A673 (cell line): ENCODE data around the gene ATP2B2. TPM values are rescaled to one million over a fixed set of nuclear protein-coding genes. Genes with fewer than 3 reads are reported as not detected.

ENCODE experiments used
- BruUV-seq: library from RNA; stranded (reverse); fragments of 400-500 nt; replicated peaks from 2 replicates; lab custom pipeline; 2021; lab: Mats Ljungman, UMichigan
- CTCF ChIA-PET: fragments of 300-600 bp; sonication (Branson Sonifier 250); formaldehyde crosslinking; loops from one replicate; lab custom pipeline; 2022; ENCODE audit warnings: antibody characterized with exemption; lab: Charles Lee
- POLR2A ChIA-PET: fragments of 300-600 bp; sonication (Branson Sonifier 250); formaldehyde crosslinking; loops from one replicate; lab custom pipeline; 2022; ENCODE audit warnings: antibody characterized with exemption; ENCODE audit not compliant: low non-redundant PET; lab: Charles Lee
- DNase-seq: peaks from one replicate; pipeline ENCODE4 v3.0.0-alpha.2; 2015; ENCODE audit warnings: low spot score
- H3K27ac ChIP-seq: fragments of 200-600 bp; sonication (generic); 2 replicates; pipeline ENCODE4 v1.5.1; 2016; ENCODE audit warnings: mixed run types, low read depth, mild to moderate bottlenecking, mixed read lengths, antibody characterized with exemption, low read length; ENCODE audit not compliant: poor library complexity, severe bottlenecking
- H3K27me3 ChIP-seq: fragments of 200-600 bp; sonication (generic); replicated peaks from 2 replicates; pipeline ENCODE4 v1.6.1; 2017; ENCODE audit warnings: mixed run types, low read depth, mild to moderate bottlenecking, mixed read lengths, antibody characterized with exemption, low read length; ENCODE audit not compliant: insufficient read depth, poor library complexity
- H3K36me3 ChIP-seq: fragments of 200-600 bp; sonication (generic); 2 replicates; pipeline ENCODE4 v1.6.1; 2016; ENCODE audit warnings: mixed run types, mild to moderate bottlenecking, mixed read lengths, antibody characterized with exemption, low read length; ENCODE audit not compliant: insufficient read depth, poor library complexity, severe bottlenecking
- H3K4me1 ChIP-seq: fragments of 200-600 bp; sonication (generic); 2 replicates; pipeline ENCODE4 v1.6.1; 2017; ENCODE audit warnings: mixed run types, mild to moderate bottlenecking, mixed read lengths, antibody characterized with exemption, low read length; ENCODE audit not compliant: insufficient read depth, poor library complexity, severe bottlenecking
- H3K4me3 ChIP-seq: fragments of 200-600 bp; sonication (generic); 2 replicates; pipeline ENCODE4 v1.5.1; 2016; ENCODE audit warnings: low read depth, mixed run types, mild to moderate bottlenecking, mixed read lengths, low read length; ENCODE audit not compliant: poor library complexity, severe bottlenecking
- H3K9me3 ChIP-seq: fragments of 200-600 bp; sonication (generic); 2 replicates; pipeline ENCODE4 v1.6.1; 2016; ENCODE audit warnings: mixed run types, low read depth, mild to moderate bottlenecking, mixed read lengths, antibody characterized with exemption, low read length; ENCODE audit not compliant: poor library complexity, severe bottlenecking
- CTCF ChIP-seq: fragments of 300-800, 200-600 bp; sonication (generic); conservative IDR thresholded peaks from 2 replicates; pipeline ENCODE4 v1.5.1; 2017; ENCODE audit warnings: low read depth, mild to moderate bottlenecking, antibody characterized with exemption, low read length, moderate library complexity, mixed read lengths
- EZH2 ChIP-seq: fragments of 200-600 bp; sonication (generic); IDR thresholded peaks from 2 replicates; pipeline ENCODE4 v1.6.1; 2017; ENCODE audit warnings: borderline replicate concordance, low read depth, mild to moderate bottlenecking, mixed read lengths, antibody characterized with exemption, low read length; ENCODE audit not compliant: poor library complexity, severe bottlenecking
- intact Hi-C: fragments of 100-400 bp; cut with micrococcal nuclease; formaldehyde crosslinking; loops from one replicate; pipeline ENCODE4 v1.10.0; 2022; ENCODE audit not compliant: unreplicated experiment
- total RNA-seq: library from RNA; stranded (reverse); gene quantifications from 2 replicates; pipeline ENCODE4 v1.2.3, GENCODE V29; 2021

Gene ATP2B2
- total RNA-seq, 1 experiment from 2014 or later = 0.17 TPM

DNA sequence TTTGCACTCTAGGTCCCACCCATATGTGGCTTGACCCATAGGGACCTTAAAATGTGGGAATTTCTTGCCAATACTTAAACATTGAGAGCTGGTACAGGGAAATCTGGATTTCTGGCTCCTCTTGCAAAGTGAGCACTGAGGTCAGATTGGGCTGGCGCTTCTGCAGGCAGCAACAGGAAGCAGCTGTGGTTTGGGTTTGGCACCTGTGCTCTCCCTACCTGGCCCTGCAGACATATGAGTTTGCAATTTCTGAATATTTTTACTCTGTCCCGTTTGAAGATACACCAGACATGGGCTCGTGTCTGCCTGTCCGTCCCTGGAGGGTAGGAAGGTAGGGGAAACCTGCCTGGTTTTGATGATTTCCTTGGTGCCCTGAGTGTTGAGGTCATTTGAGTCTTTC, 109.7 kb downstream of the ATP2B2 start:
- DNase-seq = no peak
- ChIA-PET CTCF (no interaction called here), POLR2A (no interaction called here)
- Histone ChIP-seq H3K4me3 (no peak overlapping the region), H3K36me3 (no peaks in the 10 kb centered on the region), H3K27me3 (no peaks in the 10 kb centered on the region), H3K9me3 (no peaks in the 10 kb centered on the region), H3K4me1 (no peaks in the 10 kb centered on the region), H3K27ac (no peak overlapping the region)
- intact Hi-C loops = no loop called here
- TF ChIP-seq EZH2 (no peak), CTCF (no peak)
- BruUV-seq = no TSS peak

GRCh38 chr3:10395196-10395595, 110.2 kb downstream of the ATP2B2 start:
- H3K9me3 ChIP-seq = no peaks in the 10 kb centered on the region
- POLR2A ChIA-PET = no interaction called here
- H3K4me1 ChIP-seq = no peaks in the 10 kb centered on the region
- H3K27ac ChIP-seq = no peak overlapping the region
- no peaks in the 10 kb centered on the region for H3K36me3 ChIP-seq
- no peak for DNase-seq
- no TSS peak for BruUV-seq
- TF ChIP-seq CTCF = no peak
- TF ChIP-seq EZH2 = no peak
- H3K27me3 ChIP-seq = no peaks in the 10 kb centered on the region
- intact Hi-C loops = no loop called here
- H3K4me3 ChIP-seq = no peak overlapping the region
- CTCF ChIA-PET = no interaction called here

- TF ChIP-seq CTCF (no peak), EZH2 (no peak)
- H3K4me1 ChIP-seq = no peaks in the 10 kb centered on the region
- H3K9me3 ChIP-seq = no peaks in the 10 kb centered on the region
- intact Hi-C loops = no loop called here
- H3K36me3 ChIP-seq = no peaks in the 10 kb centered on the region
- POLR2A ChIA-PET = no interaction called here
- no peak overlapping the region for H3K27ac ChIP-seq
- H3K4me3 ChIP-seq = no peak overlapping the region
- BruUV-seq = no TSS peak
- CTCF ChIA-PET = no interaction called here
- no peak for DNase-seq
- no peaks in the 10 kb centered on the region for H3K27me3 ChIP-seq
Observed at GRCh38 chr3:10394491-10395025, 110.8 kb downstream of the ATP2B2 start.
